ENCODE results near the gene PPP1CA. TPM values are rescaled to one million over a fixed set of nuclear protein-coding genes. Genes with fewer than 3 reads are reported as not detected.

The PPP1CA gene
- total and polyA plus RNA-seq, 7 donors = 72.6 to 191 (median 108) TPM

- no peaks in the 10 kb centered on the region for H3K27me3 ChIP-seq (ENCODE audit: insufficient read depth in 3 of 3, low read length in 2 of 3)
- no peak overlapping the region for H3K4me3 ChIP-seq
- WGBS, 3 donors = 71 to 76% (median 74%) methylated on average over 6 of the region's 6 CpGs
- DNase-seq = no peak
- peaks cover 31% of the 10 kb centered on the region for H3K4me1 ChIP-seq
- H3K36me3 ChIP-seq (ENCODE audit: insufficient read depth in 1 of 2, low read depth in 1 of 2) = no peaks in the 10 kb centered on the region
- H3K27ac ChIP-seq = no peak overlapping the region
- ATAC-seq = no peak
- TF ChIP-seq CTCF (IDR thresholded peaks at IDR 0.05) = no peak
- H3K9me3 ChIP-seq = no peaks in the 10 kb centered on the region
- intact Hi-C loops (cut with DNase I) = no loop called here
These were observed 21.2 kb upstream of the PPP1CA start for GRCh38 chr11:67422891-67423290.

DNA sequence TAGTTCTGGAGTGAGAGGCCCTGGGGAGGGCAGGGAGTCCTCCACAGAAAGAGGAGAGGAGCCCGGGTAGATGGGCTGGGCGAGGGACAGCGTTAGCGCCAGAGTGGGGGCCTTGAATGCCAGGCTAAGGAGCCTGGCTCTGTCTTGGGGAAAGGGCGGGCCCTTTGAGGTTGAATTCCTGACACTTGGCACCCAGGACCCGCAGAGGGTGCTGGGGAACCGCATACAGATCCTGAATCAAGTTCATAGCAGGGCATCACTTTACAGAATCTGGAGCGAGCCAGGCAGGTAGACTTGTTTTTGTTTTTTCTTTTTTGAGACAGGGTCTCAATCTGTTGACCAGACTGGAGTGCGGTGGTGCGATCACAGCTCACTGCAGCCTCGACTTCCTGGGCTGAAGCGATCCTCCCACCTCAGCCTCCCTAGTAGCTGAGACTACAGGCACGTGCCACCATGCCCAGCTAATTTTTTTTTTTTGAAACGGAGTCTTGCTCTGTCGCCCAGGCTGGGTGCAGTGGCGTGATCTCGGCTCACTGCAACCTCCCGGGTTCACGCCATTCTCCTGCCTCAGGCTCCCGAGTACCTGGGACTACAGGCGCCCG is 19.9 kb upstream of the PPP1CA start:
- intact Hi-C loops (cut with DNase I) = no loop called here
- DNase-seq (no peak), ATAC-seq (no peak)
- peak overlapping the region; percentile 68 for H3K4me3 ChIP-seq
- no peaks in the 10 kb centered on the region for H3K27me3 ChIP-seq (ENCODE audit: insufficient read depth in 3 of 3, low read length in 2 of 3)
- H3K9me3 ChIP-seq = no peaks in the 10 kb centered on the region
- 80 to 84% (median 82%) methylated on average over 22 of the region's 22 CpGs for WGBS, 3 donors
- no peak for TF ChIP-seq CTCF (IDR thresholded peaks at IDR 0.05)
- H3K27ac ChIP-seq = peak overlapping the region; percentile 95
- peaks cover 39% of the 10 kb centered on the region for H3K4me1 ChIP-seq
- H3K36me3 ChIP-seq (ENCODE audit: insufficient read depth in 1 of 2, low read depth in 1 of 2) = no peaks in the 10 kb centered on the region

DNA sequence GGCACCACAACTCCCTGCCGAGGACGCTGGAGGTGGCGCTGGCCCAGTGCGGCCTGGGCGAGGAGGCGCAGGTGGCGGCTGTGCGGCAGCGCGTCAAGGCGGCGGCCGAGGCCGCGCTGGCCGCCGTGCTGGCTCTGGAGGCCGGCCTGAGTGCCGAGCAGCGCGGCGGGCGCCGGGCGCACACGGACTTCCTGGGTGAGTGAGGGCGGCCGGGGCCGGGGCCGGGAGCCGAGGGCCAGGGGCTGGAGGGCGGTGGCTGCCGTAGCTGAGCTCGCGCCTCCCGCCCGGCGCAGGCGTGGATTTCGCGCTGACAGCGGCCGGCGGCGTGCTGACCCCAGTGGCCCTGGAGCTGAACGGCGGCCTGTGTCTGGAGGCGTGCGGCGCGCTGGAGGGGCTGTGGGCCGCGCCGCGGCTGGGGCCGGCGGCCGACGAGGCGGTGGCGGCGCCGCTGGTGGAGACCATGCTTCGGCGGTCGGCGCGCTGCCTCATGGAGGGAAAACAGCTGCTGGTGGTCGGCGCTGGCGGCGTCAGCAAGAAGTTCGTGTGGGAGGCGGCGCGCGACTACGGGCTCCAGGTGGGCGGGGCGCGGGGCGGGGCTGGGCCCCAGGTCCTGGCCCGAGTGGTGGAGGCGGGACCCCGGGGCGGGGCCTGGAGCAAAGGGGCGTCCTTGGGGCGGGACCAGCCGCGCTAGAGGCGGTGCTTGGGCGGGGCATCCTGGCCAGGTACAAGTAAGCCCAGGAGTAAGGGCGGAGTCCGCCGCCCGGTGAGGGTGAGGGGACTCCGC is 19.2 kb upstream of the PPP1CA start:
- 1 to 3% (median 1%) methylated on average over 52 to 97 of the region's 97 CpGs for WGBS, 3 donors
- no peaks in the 10 kb centered on the region for H3K9me3 ChIP-seq
- peaks cover 46% of the 10 kb centered on the region for H3K4me1 ChIP-seq
- no peaks in the 10 kb centered on the region for H3K27me3 ChIP-seq (ENCODE audit: insufficient read depth in 3 of 3, low read length in 2 of 3)
- H3K27ac ChIP-seq = peak overlapping the region; percentile 95
- ATAC-seq (peak; percentile 85 to 90 (median 86)), DNase-seq (peak; percentile 97 to 98)
- no peaks in the 10 kb centered on the region for H3K36me3 ChIP-seq (ENCODE audit: insufficient read depth in 1 of 2, low read depth in 1 of 2)
- TF ChIP-seq CTCF (IDR thresholded peaks at IDR 0.05) = no peak
- peak overlapping the region; percentile 68 for H3K4me3 ChIP-seq
- intact Hi-C loops (cut with DNase I) = no loop called here

GRCh38 chr11:67420147-67420645 is 18.5 kb upstream of the PPP1CA start:
- ATAC-seq (no peak), DNase-seq (no peak)
- TF ChIP-seq CTCF (IDR thresholded peaks at IDR 0.05) = no peak
- H3K27me3 ChIP-seq (ENCODE audit: insufficient read depth in 3 of 3, low read length in 2 of 3) = no peaks in the 10 kb centered on the region
- H3K27ac ChIP-seq = peak overlapping the region; percentile 95
- H3K4me3 ChIP-seq = peak overlapping the region; percentile 68
- intact Hi-C loops (cut with DNase I) = no loop called here
- H3K36me3 ChIP-seq (ENCODE audit: insufficient read depth in 1 of 2, low read depth in 1 of 2) = no peaks in the 10 kb centered on the region
- H3K9me3 ChIP-seq = no peaks in the 10 kb centered on the region
- WGBS, 3 donors = 25 to 42% (median 26%) methylated on average over 10 to 15 of the region's 15 CpGs
- H3K4me1 ChIP-seq = peaks cover 47% of the 10 kb centered on the region
